ENCODE measurements around the gene PODXL2. TPM values are rescaled to one million over a fixed set of nuclear protein-coding genes. Genes with fewer than 3 reads are reported as not detected.

The PODXL2 gene
- total RNA-seq, 1 donor from 2014 or later = 6.7 TPM

DNA sequence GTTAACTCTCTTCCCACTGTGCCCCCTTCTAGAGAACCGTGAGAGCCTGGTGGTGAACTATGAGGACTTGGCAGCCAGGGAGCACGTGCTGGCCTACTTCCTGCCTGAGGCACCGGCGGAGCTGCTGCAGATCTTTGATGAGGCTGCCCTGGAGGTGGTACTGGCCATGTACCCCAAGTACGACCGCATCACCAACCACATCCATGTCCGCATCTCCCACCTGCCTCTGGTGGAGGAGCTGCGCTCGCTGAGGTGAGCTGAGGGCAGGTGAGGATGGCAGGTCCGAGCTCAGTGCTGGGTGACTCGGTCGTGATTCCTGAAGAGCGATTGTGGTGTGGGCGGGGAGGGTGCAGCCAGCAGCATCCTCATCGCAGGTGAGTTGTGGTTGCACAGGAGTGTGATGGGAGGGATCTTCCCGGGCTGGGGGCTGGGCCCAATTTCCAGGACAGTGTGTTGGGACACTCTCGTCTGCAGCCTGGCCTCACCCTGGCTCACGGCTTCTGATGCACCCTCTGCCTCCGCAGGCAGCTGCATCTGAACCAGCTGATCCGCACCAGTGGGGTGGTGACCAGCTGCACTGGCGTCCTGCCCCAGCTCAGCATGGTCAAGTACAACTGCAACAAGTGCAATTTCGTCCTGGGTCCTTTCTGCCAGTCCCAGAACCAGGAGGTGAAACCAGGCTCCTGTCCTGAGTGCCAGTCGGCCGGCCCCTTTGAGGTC is 22.7 kb upstream of the PODXL2 start:
- DNase-seq (ENCODE audit: low read depth) = no peak

DNA sequence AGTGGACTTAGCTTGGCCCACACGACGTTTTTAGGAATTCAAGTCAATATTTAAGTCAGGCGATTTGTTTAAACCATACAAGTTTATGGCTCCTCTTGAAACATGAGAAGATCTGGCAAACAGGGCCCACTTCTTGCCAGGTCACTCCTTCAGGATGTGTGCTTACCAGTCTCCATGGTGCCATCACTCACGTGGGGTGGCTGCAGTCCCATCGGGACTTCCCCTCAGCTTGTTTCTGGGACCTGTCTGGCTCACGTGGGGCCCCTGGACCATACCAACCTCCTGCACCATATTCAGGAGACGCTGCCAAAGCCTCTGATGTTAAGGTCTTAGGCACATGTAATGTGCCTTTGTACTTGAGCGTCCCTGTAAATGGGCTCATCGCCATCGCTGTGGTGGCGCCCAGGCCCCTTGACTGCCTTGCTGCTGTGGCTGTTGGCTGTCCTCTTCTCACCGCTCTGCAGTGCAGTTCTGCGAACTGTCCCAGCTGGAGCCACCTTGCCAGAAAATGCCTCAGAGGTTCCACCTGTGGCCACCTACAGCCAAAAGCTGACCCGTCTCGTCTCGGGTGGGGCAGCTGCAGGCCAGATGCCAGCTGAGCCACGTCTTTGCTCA is 21.9 kb upstream of the PODXL2 start:
- DNase-seq (ENCODE audit: low read depth) = no peak

DNA sequence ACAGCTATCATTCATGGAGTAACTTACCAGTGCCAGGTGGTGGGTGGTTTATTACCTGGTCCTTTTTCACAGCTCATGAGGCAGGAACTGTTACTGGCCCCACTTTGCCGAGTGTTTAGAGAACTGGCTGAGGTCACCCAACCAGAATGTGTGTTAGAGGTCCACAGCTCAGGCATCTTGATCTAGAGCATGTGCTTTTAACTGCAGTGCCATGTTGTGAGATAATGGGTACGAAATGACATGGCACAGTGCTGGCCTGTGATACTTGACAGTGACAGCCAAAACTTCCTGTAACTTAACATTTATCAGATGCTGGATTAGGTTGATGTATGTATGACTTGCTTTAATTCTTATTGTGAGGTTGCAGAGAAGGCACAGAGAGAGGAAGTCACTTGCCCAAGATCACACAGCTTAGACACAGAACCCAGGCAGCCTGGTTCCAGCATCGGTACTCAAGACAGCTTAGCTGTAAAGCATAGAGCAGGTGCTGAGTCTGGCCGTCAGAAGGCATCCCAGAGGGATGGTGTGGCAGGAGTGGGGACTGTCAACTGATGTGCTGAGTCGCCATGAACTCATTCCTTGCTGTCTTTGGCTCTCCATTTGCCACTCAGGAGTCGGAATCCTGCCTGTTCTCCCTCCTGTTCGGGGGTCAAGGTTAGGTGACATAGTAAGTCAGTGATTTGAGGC is 21.2 kb upstream of the PODXL2 start:
- no peak for DNase-seq (ENCODE audit: low read depth)

DNA sequence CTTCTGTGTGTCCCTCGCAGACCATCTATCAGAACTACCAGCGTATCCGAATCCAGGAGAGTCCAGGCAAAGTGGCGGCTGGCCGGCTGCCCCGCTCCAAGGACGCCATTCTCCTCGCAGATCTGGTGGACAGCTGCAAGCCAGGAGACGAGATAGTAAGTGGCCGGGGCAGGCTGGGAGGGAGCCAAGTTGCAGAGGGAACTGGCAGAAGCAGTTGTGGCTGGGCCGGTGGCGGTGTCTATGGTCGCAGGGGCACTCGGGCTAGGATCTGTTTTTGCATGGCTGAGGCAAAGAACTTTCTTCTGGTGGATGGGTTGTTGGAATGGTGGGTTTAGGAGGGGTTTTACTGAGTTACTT is 20.6 kb upstream of the PODXL2 start:
- DNase-seq (ENCODE audit: low read depth) = no peak

DNA sequence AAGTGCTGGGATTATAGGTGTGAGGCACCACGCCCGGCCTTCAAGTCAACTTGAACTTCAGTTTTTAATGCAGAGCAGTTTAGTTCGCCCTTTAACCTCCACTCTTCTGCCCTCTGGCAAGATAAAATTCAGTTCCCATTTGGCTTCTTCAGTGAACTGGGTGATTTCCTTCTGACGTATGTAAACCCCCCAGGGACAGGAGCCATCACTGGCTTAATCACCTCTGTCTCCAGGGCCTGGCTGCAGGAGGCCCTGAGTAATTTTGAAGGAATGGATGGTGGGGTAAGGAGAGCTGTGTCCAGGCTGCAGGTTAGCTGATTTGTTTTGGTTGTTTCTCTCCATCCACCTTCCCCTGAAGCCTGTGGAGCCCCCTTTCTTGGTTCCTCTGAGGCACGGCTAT is 18.9 kb upstream of the PODXL2 start:
- no peak for DNase-seq (ENCODE audit: low read depth)

DNA sequence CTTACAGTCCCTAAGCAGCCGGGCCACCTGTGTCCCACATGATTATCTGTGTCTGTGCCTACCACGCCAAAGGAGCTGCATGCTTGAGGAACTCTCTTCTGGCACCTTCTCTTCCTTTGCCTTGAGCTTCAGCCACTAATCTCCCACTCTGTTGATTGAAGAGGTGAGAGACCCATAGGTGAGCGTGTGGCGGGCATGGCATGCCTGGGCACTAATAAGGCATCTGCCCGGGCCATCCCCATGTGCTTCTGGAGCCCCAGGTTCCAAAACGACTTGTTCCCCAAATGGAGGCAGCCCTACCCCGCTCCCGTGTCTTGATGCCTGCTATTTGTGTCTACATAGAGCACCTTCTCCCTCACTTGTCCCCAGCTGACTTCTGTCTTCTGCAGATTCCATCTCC is 17.7 kb upstream of the PODXL2 start:
- DNase-seq (ENCODE audit: low read depth) = no peak

DNA sequence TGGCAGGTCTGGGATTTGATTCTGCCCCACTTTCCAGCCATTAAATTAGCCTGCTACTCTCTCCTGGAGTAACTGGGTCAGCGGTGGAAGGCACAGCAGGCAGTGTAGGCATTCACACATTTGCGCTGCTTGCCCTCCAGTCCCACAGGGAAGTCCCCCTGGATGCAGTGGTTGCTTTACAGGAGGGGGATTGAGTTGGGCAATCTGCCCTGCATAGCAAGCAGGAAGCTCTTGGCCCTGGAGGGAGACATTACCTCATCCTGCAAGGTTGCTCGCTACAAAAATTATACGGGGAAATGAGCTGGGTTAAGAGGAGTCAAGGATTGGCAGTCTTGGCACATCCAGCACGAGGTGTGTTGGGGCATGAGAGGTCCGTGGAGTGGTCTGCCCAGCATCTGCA is 16.0 kb upstream of the PODXL2 start:
- DNase-seq (ENCODE audit: low read depth) = peak; percentile 64

DNA sequence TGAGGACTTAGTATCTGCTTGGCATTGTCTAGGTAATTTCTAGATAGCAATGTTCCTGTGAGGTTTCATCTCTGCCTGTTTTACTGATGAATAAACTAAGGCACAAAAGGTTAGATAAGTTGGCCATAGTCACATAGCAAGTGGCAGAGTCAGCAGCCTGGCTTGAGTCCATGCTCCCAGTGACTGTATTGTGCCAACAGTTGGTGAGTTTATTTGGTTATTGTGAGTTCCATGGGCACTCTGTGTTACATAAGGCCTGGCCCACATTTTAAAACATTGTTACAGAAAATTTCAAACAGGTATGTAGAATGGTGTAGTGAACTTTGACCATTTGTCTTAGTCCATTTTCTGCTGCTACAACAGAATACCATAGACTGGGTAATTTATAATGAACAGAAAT is 15.6 kb upstream of the PODXL2 start:
- DNase-seq (ENCODE audit: low read depth) = peak; percentile 32

DNA sequence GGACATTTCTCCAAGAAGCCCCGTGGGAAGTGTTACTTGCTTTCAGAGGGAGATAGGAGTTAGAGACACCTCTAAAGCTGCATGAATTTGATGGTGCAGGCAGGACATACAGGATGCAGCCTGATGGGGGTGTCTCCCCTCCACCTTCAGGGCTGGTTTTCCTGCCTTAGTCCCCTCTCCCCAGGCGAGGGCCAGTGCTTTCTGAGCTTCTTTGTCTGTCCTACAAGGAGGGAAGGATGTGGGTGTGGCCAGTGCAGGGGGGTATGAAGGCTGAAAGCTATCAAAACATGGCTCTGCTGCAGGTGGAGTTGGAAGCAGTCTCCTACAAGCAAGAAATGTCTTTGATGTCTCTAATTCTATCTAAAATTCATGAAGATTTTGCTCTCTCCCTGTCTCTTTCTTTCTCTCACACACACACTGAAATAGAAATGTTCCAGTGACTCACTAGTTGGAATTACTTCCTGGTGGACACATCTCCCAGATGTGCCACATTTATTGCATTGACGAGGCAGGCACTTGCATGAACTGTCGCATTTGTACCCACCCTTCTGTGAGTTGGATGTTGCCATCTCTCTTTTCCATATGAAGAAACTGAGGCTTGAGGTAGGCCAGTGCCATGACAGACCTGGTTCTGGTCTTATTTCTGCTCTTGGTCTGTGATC is 13.9 kb upstream of the PODXL2 start:
- DNase-seq (ENCODE audit: low read depth) = no peak

DNA sequence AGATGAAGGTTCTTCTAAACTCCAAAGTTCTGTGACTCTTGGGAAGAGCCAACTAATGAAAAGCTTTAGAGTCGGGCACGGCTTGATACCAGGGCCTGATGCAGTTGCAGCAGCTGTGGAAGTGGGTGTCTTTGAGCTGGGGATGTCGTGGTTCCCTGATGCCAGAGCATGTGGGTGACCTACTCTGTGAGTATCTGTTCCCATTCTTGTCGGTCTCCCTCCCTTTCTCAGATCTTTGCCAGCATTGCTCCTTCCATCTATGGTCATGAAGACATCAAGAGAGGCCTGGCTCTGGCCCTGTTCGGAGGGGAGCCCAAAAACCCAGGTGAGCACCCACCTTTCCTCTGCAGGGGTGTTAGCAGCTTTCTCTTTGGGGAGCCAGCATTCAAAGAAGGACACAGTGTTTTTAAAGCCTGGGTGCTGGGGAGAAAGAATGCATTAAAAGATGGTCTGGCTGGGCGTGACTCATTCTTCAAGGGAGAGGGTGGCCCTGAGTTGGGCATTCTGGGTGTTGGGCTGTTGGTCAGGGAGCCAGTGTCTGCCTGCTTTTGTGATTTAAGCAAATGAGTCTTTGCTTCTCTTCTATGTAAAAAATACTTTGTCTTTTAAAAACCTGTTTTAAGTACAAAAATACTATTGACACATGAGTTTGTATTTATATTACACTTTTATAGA is 13.2 kb upstream of the PODXL2 start:
- DNase-seq (ENCODE audit: low read depth) = no peak

DNA sequence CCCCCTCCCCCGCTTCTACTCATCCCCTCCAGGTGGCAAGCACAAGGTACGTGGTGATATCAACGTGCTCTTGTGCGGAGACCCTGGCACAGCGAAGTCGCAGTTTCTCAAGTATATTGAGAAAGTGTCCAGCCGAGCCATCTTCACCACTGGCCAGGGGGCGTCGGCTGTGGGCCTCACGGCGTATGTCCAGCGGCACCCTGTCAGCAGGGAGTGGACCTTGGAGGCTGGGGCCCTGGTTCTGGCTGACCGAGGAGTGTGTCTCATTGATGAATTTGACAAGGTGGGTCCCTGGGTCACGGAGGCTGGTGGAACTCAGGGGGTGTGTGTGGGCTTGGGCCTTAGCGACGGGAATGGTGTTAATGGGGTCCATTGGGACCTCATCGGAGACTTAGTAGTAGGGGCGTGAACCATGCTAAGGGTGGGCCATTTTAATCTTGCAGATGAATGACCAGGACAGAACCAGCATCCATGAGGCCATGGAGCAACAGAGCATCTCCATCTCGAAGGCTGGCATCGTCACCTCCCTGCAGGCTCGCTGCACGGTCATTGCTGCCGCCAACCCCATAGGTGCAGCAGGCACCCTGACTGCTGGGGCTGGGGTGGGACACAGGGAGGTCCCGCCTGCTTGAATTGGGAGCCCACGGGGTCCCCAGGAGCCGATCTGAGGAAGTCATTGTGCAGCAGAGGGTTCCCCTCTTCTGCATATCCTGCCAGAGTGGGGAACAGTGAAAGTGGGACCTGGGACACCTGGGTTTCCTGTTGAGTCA is 12.0 kb upstream of the PODXL2 start:
- no peak for DNase-seq (ENCODE audit: low read depth)

DNA sequence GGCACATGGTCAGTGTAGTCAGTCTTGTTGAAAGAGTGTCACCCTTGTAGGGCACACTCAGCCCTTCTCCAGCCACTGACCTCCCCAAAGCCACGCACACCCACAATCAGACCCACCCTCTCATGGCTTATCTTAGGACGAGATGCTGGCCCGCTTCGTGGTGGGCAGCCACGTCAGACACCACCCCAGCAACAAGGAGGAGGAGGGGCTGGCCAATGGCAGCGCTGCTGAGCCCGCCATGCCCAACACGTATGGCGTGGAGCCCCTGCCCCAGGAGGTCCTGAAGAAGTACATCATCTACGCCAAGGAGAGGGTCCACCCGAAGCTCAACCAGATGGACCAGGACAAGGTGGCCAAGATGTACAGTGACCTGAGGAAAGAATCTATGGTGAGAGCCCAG is 10.1 kb upstream of the PODXL2 start:
- DNase-seq (ENCODE audit: low read depth) = no peak

DNA sequence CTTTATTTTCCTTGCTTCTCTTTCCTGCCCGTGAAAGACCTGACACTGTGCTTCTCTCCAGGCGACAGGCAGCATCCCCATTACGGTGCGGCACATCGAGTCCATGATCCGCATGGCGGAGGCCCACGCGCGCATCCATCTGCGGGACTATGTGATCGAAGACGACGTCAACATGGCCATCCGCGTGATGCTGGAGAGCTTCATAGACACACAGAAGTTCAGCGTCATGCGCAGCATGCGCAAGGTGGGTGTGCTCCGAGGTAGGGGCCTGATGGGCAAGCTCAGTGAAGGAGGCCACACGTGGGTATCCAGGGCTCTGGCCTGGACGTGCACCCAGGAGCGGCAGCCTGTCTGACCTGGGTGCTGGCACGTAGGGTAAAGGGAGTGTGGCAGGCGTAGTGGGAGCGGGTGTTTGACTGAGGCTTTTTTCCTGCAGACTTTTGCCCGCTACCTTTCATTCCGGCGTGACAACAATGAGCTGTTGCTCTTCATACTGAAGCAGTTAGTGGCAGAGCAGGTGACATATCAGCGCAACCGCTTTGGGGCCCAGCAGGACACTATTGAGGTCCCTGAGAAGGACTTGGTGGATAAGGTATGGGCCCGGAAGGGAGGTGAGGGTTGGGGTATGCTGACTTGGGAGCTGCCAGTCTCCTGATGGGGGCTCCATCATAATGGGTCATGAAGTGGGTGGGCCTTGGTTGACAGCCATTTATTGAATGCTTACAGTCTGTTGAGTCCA is 8.2 kb upstream of the PODXL2 start:
- no peak for DNase-seq (ENCODE audit: low read depth)

DNA sequence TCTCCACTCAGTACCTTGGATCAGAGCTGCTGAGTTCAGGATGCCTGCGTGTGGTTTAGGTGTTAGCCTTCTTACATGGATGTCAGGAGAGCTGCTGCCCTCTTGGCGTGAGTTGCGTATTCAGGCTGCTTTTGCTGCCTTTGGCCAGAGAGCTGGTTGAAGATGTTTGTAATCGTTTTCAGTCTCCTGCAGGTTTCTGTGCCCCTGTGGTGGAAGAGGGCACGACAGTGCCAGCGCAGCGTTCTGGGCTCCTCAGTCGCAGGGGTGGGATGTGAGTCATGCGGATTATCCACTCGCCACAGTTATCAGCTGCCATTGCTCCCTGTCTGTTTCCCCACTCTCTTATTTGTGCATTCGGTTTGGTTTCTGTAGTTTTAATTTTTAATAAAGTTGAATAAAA is 7.0 kb upstream of the PODXL2 start:
- no peak for DNase-seq (ENCODE audit: low read depth)

DNA sequence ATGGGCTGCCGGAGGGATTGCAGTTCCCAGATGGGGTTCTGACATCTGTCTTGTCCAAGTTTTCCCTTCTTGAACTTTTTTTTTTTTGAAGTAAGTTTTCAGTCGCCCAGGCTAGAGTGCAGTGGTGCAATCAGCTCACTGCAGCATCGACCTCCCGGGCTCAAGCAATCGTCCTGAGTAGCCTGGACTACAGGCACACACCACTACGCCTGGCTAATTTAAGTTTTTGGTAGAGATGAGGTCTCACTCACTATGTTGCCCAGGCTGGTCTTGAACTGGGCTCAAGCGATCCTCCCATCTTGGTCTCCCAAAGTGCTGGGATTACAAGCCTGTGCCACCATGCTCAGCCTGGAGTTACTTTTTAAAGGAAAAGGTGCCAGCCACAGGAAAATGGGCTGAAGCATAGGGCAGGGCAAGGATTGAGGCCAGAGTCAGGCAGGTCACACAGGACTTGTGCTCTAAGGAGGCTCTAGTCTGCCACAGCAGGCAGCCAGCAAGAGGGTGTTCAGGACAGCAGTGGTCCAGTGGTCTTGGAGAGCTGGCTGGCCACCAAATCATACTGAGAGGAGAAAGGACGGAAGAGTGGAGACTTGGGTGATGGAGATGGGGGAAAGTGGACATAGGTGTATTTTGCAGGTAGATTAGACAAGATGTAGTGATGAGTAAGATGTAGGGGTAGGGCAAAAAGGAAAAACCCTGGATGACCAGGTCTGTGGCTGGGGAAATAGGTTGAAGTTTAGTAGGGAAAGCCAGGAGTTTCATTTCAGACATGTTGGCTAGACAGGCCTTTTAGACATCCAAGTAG is 6.0 kb upstream of the PODXL2 start:
- no peak for DNase-seq (ENCODE audit: low read depth)

DNA sequence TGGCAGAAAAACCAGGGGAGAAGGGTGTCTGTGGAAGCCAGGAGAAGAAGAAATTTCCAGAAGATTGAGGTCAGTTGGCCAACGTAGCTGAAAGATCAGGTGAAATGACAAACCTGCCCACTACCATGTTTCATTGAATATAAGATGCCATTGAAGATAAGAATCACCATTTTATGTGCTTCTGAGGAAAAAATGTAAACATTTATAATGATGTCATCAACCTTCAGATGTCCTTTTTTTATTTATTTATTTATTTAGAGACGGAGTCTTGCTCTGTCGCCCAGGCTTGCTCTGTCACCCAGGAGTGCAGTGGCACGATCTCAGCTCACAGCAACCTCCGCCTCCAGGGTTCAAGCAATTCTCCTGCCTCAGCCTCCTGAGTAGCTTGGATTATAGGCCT is 4.9 kb upstream of the PODXL2 start:
- DNase-seq (ENCODE audit: low read depth) = no peak

DNA sequence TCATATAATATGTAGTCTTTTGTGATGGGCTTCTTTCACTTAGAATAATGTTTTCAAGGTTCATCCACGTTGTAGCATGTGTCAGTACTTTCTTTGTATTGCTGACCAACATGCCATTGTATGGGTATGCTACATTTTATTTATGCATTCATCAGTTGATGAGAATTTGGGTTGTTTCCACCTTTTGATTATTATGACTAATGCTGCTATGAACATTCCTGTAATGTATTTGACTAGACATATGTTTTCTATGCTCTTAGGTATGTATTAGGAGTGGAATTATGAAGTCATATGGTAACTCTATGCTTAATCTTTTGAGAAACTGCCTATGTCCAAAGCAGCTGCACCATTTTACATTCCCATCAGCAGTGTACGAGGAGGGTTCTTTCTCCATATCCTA is 3.2 kb upstream of the PODXL2 start:
- no peak for DNase-seq (ENCODE audit: low read depth)

DNA sequence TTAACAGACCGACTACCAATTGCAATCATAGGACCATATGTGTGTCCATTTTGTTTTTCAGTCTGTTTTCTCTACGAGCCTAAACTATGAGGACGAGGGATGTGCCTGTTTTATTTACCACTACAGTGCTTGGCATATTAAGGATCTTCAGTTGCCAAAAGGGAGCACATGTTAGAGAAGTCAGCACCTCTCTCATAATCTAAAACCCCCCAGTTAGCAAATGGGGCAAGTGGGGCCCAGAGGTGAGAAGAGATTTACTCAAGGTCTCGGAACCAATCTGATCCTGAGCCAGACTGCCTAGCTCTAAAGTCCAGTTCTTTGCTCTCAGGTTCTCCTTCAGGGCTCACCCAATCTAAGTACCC is 578 bp upstream of the PODXL2 start:
- DNase-seq (ENCODE audit: low read depth) = no peak

DNA sequence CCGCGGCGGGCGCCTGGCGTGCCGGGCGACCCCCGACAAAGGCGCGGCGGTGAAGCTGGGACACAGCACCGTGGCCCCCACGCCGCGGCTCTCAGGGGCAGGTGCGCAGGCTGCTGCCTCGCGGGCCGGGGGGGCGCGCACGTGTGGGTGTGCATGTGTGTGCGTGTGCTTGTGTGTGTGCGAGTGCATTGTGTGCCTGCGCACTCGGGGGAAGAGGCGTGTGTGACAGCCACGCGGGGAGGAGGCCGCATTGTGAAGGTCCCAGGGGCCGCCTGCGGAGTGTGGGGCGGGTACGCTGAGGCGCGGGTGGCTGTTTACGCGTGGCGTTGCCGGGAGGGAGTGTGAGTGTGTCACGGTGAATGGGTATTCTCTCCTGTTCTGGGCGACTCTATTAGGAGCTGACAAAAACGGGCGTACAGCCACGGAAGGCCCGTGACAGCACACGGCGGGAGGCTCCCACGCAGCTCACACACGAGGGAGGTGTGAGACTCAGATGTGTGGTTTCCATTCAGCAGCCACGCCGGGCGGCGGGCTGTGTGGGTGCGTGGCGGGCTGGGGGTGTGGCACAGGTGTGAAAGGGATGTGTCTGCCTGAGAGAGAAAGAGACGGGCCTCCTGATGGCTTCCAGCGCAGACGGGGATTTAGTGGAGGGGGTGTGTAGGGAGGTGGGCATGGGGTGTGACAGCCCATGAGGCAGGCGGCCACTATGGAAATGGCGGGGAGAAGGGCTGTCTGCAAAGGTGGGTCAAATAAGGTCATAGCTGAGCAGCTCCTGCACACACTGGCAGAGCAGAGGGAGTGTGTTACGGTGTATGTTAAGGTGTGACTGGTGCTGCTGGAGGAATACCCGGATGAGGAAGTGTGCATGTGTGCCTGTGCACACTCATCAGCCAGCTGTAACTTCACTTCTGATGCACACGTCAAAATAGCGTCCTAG is 750 bp downstream of the PODXL2 start:
- no peak for DNase-seq (ENCODE audit: low read depth)

All from renal cortical epithelial cell (primary cell).